GM21515 (cell line): ENCODE results near the gene ABHD5.

Experiments
- ATAC-seq: cut with Tn5 transposase; IDR thresholded peaks from one replicate; pipeline ENCODE4 v1.9.1; 2021; ENCODE audit not compliant: unreplicated experiment

ABHD5 gene

DNA sequence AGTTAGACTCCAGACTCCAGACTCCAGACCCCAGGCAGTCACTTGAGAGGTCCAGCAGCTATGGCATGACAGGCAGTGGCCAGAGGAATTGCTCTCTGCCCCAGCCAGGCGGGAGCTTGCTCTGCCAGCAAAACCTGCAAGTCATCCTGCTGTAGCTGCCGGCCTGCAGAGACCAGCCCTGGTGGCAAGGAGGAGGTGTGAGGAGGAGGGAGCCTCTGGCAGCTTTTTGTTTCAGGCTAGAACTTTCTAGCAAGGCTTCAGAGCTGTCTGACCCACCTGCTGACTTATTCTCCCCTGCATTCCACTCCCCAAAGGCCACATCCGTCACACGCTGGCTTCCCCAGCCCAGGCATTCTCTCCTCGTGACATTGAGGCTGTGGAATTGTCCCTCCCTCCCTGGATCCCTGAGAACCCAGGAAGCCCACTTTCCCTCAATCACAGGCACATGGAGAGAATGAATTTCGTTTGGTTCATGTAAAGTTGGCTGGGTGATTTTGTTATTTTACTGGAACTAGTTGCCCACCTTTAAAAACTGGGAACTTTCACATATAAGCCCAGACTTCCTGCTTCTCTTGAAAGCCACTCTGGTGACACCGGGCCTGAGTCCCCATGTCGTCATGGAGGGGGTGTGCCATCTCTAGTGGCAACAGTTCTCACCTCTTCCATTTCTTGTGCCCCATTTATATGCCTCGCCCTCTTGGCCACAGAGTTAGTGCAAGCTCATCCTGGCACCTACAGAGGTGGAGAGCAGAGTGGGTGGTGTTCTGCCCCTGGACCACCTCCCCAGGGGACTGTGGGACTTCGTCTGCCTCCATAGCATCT, 82.7 kb downstream of the ABHD5 start:
- ATAC-seq, result no peak

DNA sequence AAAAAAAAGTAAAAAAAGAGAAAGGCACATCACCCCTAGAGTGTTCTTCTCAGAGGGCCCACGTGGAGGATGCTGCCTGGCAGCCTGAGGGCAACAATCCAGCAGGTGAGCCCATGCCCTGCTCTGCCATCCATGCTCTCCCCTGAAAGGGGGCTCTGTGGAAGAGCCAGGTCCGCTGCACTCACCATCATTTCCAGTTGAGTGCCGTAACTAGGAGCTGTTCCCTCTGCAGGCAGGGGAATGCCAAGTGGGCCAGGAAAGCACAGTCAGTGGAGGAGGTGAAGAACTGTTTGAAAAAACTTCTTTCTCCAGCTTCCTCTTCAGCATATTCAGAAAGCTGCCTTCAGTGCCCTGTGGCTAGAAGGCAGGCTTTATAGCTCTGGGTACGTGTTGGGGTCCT, 84.1 kb downstream of the ABHD5 start:
- no peak for ATAC-seq

DNA sequence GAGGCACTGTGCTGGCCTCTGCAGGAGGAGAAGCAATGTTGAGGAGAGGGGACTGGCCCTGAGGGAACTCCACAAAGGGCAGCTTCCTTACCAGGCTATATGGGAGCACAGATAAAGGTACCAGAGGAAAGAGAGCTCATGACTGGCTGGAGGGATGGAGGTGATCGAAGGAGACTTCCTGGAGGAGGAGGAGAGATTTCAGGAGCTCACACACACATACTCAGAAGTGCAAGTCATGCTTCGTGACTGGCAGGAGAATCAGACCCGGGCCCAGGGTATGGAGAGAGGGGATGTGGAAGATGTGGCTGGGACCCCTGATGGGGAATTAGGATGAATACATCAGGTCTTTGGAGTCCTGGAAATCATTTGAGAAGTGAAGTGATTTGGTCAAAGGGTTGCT, 85.4 kb downstream of the ABHD5 start:
- no peak for ATAC-seq

DNA sequence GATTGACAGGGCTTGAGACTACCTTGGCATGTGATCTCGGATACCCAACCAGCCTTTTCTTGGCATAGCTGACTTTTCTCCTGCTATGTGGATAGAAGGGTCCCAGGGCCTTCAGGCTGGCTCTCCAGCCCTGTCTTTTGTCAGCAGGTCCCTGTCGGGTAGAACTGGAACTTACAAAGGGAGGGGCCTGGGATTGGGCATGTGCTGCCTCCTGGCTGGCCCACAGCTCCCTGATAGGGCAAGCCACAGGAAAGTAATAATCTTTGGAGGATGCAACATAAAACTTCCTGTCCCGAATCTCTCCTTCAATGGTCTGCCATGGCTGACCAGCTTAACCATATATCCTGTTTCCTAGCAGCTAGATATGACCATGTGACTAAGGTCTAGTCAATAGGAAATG, 89.1 kb downstream of the ABHD5 start:
- ATAC-seq, result no peak

DNA sequence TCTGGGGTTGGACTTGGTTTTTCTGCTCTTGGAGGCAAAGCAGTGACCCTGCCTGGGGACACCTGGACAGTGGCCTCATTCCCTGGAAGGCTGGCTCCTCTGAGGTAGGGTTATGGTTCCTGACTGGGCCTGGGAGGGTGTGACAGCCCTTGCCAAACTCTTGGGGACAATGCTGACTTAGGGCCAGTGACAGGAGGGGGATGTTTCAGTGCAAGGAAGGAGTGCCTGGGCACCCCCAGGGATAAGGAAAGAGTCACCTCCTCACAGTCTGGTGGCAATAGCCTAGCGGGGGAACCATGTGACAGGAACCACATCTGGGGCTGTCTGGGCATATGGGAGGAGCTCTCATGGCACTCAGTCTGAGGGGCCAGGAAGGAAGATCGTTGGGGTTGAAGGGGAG, 91.8 kb downstream of the ABHD5 start:
- no peak for ATAC-seq
